Panc1 (cell line): Measurements from ENCODE around the gene CHRM4. TPM values are rescaled to one million over a fixed set of nuclear protein-coding genes. Genes with fewer than 3 reads are reported as not detected.
A peak's percentile ranks its signal among the peaks of the same experiment; 100 is the strongest.

Experiments
- ATAC-seq: fragments of 200-7000 bp; cut with Tn5 transposase; 2 replicates; pipeline ENCODE4 v1.9.1; 2020; ENCODE audit warnings: mild to moderate bottlenecking, moderate library complexity
- BruUV-seq: library from RNA; stranded (reverse); fragments of 400-500 nt; replicated peaks from 2 replicates; lab custom pipeline; 2021; lab: Mats Ljungman, UMichigan
- CTCF ChIA-PET: fragments of 300-600 bp; sonication (Branson Sonifier 250); formaldehyde crosslinking; loops from one replicate; lab custom pipeline; 2022; ENCODE audit warnings: antibody characterized with exemption; lab: Charles Lee
- POLR2A ChIA-PET: fragments of 300-600 bp; sonication (Branson Sonifier 250); formaldehyde crosslinking; loops from one replicate; lab custom pipeline; 2022; ENCODE audit warnings: antibody characterized with exemption; lab: Charles Lee
- DNase-seq: peaks from one replicate; pipeline ENCODE4 v3.0.0-alpha.2; 2010; ENCODE audit warnings: low read depth, low spot score
- H3K27ac ChIP-seq: 2 replicates; pipeline ENCODE4 v1.5.1; 2011; ENCODE audit warnings: mild to moderate bottlenecking, low read length, inconsistent platforms
- H3K27me3 ChIP-seq: fragments of 200-500 bp; sonication (Bioruptor generic); 2 replicates; pipeline ENCODE4 v1.6.0; 2014; ENCODE audit warnings: low read length, inconsistent platforms; ENCODE audit not compliant: control insufficient read depth, insufficient read depth
- H3K36me3 ChIP-seq: fragments of 200-500 bp; sonication (Bioruptor generic); 2 replicates; pipeline ENCODE4 v1.5.1; 2014; ENCODE audit warnings: inconsistent platforms, mild to moderate bottlenecking, low read length, moderate library complexity; ENCODE audit not compliant: control insufficient read depth, insufficient read depth
- H3K4me1 ChIP-seq: 2 replicates; pipeline ENCODE4 v1.5.1; 2011; ENCODE audit warnings: inconsistent platforms, mild to moderate bottlenecking, low read length, moderate library complexity; ENCODE audit not compliant: control insufficient read depth, insufficient read depth
- H3K4me3 ChIP-seq, 2 experiments: 2 replicates each; pipeline ENCODE4 v1.5.1; 2011 to 2012; ENCODE audit warnings: low read depth in 2 of 2, low read length in 2 of 2, mild to moderate bottlenecking in 2 of 2, inconsistent platforms in 1 of 2, moderate library complexity in 1 of 2
- H3K9me3 ChIP-seq: fragments of 200-500 bp; sonication (Bioruptor generic); 2 replicates; pipeline ENCODE4 v1.5.1; 2014; ENCODE audit warnings: low read depth, mild to moderate bottlenecking, inconsistent platforms, low read length, moderate library complexity; ENCODE audit not compliant: control insufficient read depth, insufficient read depth
- POLR2AphosphoS5 ChIP-seq: IDR thresholded peaks from 2 replicates; pipeline ENCODE4 v1.6.1; 2012; ENCODE audit warnings: mild to moderate bottlenecking, low read depth, low read length, moderate library complexity
- SIN3A ChIP-seq: IDR thresholded peaks from 2 replicates; pipeline ENCODE4 v1.6.1; 2012; ENCODE audit warnings: low read depth, mild to moderate bottlenecking, low read length, moderate library complexity, borderline replicate concordance; ENCODE audit not compliant: insufficient read depth
- TCF7L2 ChIP-seq: IDR thresholded peaks from 2 replicates; pipeline ENCODE4 v1.6.1; 2011; ENCODE audit warnings: mild to moderate bottlenecking, low read depth, low read length, inconsistent platforms
- in situ Hi-C: cut with HindIII; loops from 2 replicates; pipeline ENCODE4 v1.10.0; 2016; ENCODE audit warnings: low sequenced_read_pairs, low pct_unique_long_range_greater_than_20kb
- intact Hi-C: fragments of 100-400 bp; cut with micrococcal nuclease; formaldehyde crosslinking; loops from one replicate; pipeline ENCODE4 v1.10.0; 2022; ENCODE audit not compliant: unreplicated experiment
- total RNA-seq: library from RNA; stranded (reverse); gene quantifications from one replicate; pipeline ENCODE4 v1.2.1, GENCODE V29; 2021; ENCODE audit not compliant: unreplicated experiment
- TF ChIP-seq, protein P1 (sequence below), 2 experiments: IDR thresholded peaks; 2 replicates each; pipeline ENCODE4 v1.6.1; 2011 to 2012; ENCODE audit warnings: low read depth in 2 of 2, control low read depth in 1 of 2, low read length in 1 of 2, mild to moderate bottlenecking in 1 of 2, moderate library complexity in 1 of 2; ENCODE audit not compliant: insufficient read depth in 1 of 2
- TF ChIP-seq, protein P2 (sequence below): fragments of 450-650 bp; IDR thresholded peaks from 2 replicates; pipeline ENCODE4 v1.5.1; 2017; ENCODE audit warnings: mild to moderate bottlenecking

Gene CHRM4
- total RNA-seq, 1 experiment from 2014 or later: 3.1 TPM

DNA sequence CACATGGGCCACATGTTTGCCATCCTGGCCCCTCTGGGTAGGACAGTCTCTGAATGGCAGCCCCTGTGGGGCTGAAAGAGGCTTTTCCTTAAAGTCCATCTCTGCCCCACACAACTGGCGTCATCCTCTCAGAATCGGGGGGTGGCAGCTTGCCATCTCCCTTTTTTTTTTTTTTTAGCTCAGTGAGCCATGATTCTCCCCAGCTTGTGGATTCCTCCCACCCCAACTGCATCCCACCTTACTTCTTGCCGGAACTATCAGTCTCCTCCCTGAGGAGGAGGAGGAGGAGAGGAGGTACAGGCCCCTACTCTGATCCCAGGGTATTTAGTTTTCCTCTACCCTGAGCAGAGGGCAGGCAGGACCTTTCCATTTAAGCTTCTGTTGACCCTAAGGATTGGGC, 40.9 kb downstream of the CHRM4 start:
- Histone ChIP-seq H3K4me1 (peaks cover 27% of the 10 kb centered on the region), H3K27ac (no peak overlapping the region), H3K36me3 (no peaks in the 10 kb centered on the region), H3K27me3 (no peaks in the 10 kb centered on the region), H3K4me3 (no peak overlapping the region), H3K9me3 (no peaks in the 10 kb centered on the region)
- ATAC-seq (no peak), DNase-seq (no peak)
- intact Hi-C loops: no loop called here
- CTCF ChIA-PET: interaction anchor here (0.6 kb wide), 1 partner anchor 1575 kb away, joined by 3 read pairs; no protein-coding TSS in a partner anchor
- no TSS peak for BruUV-seq
- POLR2A ChIA-PET: interaction anchor here (0.6 to 0.7 kb wide), 2 partner anchors 13 to 16 kb away, joined by 4 read pairs; no protein-coding TSS in a partner anchor
- TF ChIP-seq POLR2AphosphoS5 (no peak), SIN3A (no peak), TCF7L2 (no peak)
- TF ChIP-seq, protein P1, sequence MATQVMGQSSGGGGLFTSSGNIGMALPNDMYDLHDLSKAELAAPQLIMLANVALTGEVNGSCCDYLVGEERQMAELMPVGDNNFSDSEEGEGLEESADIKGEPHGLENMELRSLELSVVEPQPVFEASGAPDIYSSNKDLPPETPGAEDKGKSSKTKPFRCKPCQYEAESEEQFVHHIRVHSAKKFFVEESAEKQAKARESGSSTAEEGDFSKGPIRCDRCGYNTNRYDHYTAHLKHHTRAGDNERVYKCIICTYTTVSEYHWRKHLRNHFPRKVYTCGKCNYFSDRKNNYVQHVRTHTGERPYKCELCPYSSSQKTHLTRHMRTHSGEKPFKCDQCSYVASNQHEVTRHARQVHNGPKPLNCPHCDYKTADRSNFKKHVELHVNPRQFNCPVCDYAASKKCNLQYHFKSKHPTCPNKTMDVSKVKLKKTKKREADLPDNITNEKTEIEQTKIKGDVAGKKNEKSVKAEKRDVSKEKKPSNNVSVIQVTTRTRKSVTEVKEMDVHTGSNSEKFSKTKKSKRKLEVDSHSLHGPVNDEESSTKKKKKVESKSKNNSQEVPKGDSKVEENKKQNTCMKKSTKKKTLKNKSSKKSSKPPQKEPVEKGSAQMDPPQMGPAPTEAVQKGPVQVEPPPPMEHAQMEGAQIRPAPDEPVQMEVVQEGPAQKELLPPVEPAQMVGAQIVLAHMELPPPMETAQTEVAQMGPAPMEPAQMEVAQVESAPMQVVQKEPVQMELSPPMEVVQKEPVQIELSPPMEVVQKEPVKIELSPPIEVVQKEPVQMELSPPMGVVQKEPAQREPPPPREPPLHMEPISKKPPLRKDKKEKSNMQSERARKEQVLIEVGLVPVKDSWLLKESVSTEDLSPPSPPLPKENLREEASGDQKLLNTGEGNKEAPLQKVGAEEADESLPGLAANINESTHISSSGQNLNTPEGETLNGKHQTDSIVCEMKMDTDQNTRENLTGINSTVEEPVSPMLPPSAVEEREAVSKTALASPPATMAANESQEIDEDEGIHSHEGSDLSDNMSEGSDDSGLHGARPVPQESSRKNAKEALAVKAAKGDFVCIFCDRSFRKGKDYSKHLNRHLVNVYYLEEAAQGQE (IDR thresholded peaks at IDR 0.05; ENCODE audit: insufficient read depth in 1 of 2, low read depth in 2 of 2, low read length in 1 of 2): no peak
- TF ChIP-seq, protein P2, sequence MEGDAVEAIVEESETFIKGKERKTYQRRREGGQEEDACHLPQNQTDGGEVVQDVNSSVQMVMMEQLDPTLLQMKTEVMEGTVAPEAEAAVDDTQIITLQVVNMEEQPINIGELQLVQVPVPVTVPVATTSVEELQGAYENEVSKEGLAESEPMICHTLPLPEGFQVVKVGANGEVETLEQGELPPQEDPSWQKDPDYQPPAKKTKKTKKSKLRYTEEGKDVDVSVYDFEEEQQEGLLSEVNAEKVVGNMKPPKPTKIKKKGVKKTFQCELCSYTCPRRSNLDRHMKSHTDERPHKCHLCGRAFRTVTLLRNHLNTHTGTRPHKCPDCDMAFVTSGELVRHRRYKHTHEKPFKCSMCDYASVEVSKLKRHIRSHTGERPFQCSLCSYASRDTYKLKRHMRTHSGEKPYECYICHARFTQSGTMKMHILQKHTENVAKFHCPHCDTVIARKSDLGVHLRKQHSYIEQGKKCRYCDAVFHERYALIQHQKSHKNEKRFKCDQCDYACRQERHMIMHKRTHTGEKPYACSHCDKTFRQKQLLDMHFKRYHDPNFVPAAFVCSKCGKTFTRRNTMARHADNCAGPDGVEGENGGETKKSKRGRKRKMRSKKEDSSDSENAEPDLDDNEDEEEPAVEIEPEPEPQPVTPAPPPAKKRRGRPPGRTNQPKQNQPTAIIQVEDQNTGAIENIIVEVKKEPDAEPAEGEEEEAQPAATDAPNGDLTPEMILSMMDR: no peak
- in situ Hi-C loops: no loop called here

DNA sequence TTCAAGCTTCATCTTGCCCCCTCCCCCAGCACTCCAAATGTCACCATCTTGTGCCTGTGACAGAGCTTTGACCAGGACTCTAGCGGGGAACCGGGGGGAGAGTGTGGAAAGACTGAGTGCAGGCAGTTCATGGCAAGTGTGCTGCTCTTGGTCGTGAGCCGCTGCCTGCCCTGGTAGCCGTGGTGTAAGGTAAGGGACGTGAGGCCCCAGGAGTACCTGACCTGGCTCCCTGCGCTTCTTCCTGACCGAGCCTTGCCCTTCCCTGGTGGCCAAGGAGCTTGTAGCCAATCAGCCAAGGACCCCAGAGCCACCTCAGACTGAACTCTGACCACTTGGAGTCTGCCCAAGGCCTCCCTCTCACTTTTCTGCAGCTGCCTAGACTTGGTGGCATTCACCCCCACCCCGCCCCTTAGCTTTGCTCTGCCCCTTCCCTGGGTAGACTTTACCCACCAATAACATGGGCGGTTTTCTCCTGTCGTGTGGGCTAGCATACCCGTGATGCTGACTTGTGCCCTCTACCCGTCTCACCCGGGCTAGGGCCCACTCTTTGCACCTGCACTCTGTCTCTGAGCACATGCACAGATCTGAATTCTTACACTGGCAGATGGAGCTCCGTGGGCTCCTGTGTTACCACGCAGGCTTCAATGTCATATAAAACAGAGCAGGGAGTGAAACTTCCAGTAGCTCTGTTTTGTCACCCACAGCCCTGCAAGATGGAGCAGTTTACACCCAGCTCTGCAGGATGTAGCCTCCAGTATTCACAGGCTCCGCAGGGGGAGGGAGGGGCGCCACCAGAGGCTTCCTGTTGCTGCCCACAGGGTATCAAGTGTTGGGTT, 42.8 kb downstream of the CHRM4 start:
- DNase-seq (no peak), ATAC-seq (no peak)
- intact Hi-C loops: no loop called here
- peak overlapping the region; percentile 80 to 83 for H3K4me3 ChIP-seq
- peak overlapping the region; percentile 82 for H3K27ac ChIP-seq
- TF ChIP-seq POLR2AphosphoS5: no peak
- TF ChIP-seq, protein P2: no peak
- no peak for TF ChIP-seq SIN3A
- TF ChIP-seq, protein P1 (IDR thresholded peaks at IDR 0.05; ENCODE audit: insufficient read depth in 1 of 2, low read depth in 2 of 2, low read length in 1 of 2): no peak
- no peak for TF ChIP-seq TCF7L2
- no peaks in the 10 kb centered on the region for H3K27me3 ChIP-seq
- in situ Hi-C loops: no loop called here
- peaks cover 27% of the 10 kb centered on the region for H3K4me1 ChIP-seq
- POLR2A ChIA-PET: interaction anchor here (0.6 kb wide), 1 partner anchor 142 kb away, joined by 4 read pairs; no protein-coding TSS in a partner anchor
- H3K9me3 ChIP-seq: no peaks in the 10 kb centered on the region
- H3K36me3 ChIP-seq: no peaks in the 10 kb centered on the region
- CTCF ChIA-PET: interaction anchor here (0.5 to 1.0 kb wide), 2 partner anchors 20 to 71 kb away, joined by 3 to 5 read pairs; no protein-coding TSS in a partner anchor
- no TSS peak for BruUV-seq
